ENCODE data around the gene RERE. TPM values are rescaled to one million over a fixed set of nuclear protein-coding genes. Genes with fewer than 3 reads are reported as not detected.
"Not testable (repeated sequence)": the region's sequence is repeated elsewhere in the genome, so short reads cannot be mapped to it uniquely, and the experiment has no call there.

The RERE gene
- total and polyA plus RNA-seq, 2 experiments from 2014 or later = 39.8 to 62.8 TPM

GRCh38 chr1:8728464-8728863, 89.0 kb downstream of the RERE start:
- Histone ChIP-seq H3K27ac (no peak overlapping the region), H3K9me3 (ENCODE audit: low read depth) (no peaks in the 10 kb centered on the region), H4K20me1 (ENCODE audit: insufficient read depth, poor library complexity, severe bottlenecking) (no peaks in the 10 kb centered on the region), H3K4me3 (no peak overlapping the region), H3K9me2 (replicated peaks; ENCODE audit: insufficient read depth) (no peaks in the 10 kb centered on the region), H3K79me2 (peaks cover 89% of the 10 kb centered on the region), H3K36me3 (replicated peaks; ENCODE audit: insufficient read depth, low read depth) (peaks cover 3% of the 10 kb centered on the region), H3K4me2 (no peak overlapping the region), H3K27me3 (no peaks in the 10 kb centered on the region), H3K4me1 (ENCODE audit: insufficient read depth) (peaks cover 2% of the 10 kb centered on the region), H2AFZ (no peak overlapping the region)
- no peak for DNase-seq (ENCODE audit: low spot score)
- TF ChIP-seq, protein P1, sequence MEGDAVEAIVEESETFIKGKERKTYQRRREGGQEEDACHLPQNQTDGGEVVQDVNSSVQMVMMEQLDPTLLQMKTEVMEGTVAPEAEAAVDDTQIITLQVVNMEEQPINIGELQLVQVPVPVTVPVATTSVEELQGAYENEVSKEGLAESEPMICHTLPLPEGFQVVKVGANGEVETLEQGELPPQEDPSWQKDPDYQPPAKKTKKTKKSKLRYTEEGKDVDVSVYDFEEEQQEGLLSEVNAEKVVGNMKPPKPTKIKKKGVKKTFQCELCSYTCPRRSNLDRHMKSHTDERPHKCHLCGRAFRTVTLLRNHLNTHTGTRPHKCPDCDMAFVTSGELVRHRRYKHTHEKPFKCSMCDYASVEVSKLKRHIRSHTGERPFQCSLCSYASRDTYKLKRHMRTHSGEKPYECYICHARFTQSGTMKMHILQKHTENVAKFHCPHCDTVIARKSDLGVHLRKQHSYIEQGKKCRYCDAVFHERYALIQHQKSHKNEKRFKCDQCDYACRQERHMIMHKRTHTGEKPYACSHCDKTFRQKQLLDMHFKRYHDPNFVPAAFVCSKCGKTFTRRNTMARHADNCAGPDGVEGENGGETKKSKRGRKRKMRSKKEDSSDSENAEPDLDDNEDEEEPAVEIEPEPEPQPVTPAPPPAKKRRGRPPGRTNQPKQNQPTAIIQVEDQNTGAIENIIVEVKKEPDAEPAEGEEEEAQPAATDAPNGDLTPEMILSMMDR (IDR thresholded peaks at IDR 0.05; ENCODE audit: poor library complexity) = no peak
- TF ChIP-seq EZH2phosphoT487 (IDR thresholded peaks at IDR 0.05; ENCODE audit: low read depth, severe bottlenecking, unreplicated experiment) = no peak
- TF ChIP-seq EZH2 (IDR thresholded peaks at IDR 0.05; ENCODE audit: borderline replicate concordance) = no peak
- 84% methylated on average over 3 of the region's 3 CpGs for WGBS (ENCODE audit: low lambda C conversion rate, missing lambda C conversion rate)

- Histone ChIP-seq H2AFZ (no peak overlapping the region), H3K9me2 (replicated peaks; ENCODE audit: insufficient read depth) (no peaks in the 10 kb centered on the region), H4K20me1 (ENCODE audit: insufficient read depth, poor library complexity, severe bottlenecking) (no peaks in the 10 kb centered on the region), H3K9me3 (ENCODE audit: low read depth) (no peaks in the 10 kb centered on the region), H3K4me3 (no peak overlapping the region), H3K36me3 (replicated peaks; ENCODE audit: insufficient read depth, low read depth) (peaks cover 3% of the 10 kb centered on the region), H3K27me3 (no peaks in the 10 kb centered on the region), H3K27ac (no peak overlapping the region), H3K4me1 (ENCODE audit: insufficient read depth) (peaks cover 7% of the 10 kb centered on the region), H3K79me2 (peaks cover 86% of the 10 kb centered on the region), H3K4me2 (no peak overlapping the region)
- 75% methylated on average over 4 of the region's 4 CpGs for WGBS (ENCODE audit: low lambda C conversion rate, missing lambda C conversion rate)
- TF ChIP-seq, protein P1 (IDR thresholded peaks at IDR 0.05; ENCODE audit: poor library complexity) = no peak
- TF ChIP-seq EZH2 (IDR thresholded peaks at IDR 0.05; ENCODE audit: borderline replicate concordance) (no peak), EZH2phosphoT487 (IDR thresholded peaks at IDR 0.05; ENCODE audit: low read depth, severe bottlenecking, unreplicated experiment) (no peak)
- DNase-seq (ENCODE audit: low spot score) = no peak
Observed at GRCh38 chr1:8727809-8728213, 89.6 kb downstream of the RERE start.

- not testable (repeated sequence) for H3K36me3 ChIP-seq (replicated peaks; ENCODE audit: insufficient read depth, low read depth); H3K4me3 ChIP-seq; H3K27me3 ChIP-seq; H3K9me2 ChIP-seq (replicated peaks; ENCODE audit: insufficient read depth); H2AFZ ChIP-seq; DNase-seq (ENCODE audit: low spot score); H3K4me1 ChIP-seq (ENCODE audit: insufficient read depth); H3K4me2 ChIP-seq; H4K20me1 ChIP-seq (ENCODE audit: insufficient read depth, poor library complexity, severe bottlenecking); H3K27ac ChIP-seq; H3K9me3 ChIP-seq (ENCODE audit: low read depth)
- peaks cover 88% of the 10 kb centered on the region for H3K79me2 ChIP-seq
- WGBS (ENCODE audit: low lambda C conversion rate, missing lambda C conversion rate) = 97% methylated on average over 14 of the region's 14 CpGs
Observed at GRCh38 chr1:8727316-8727715, 90.1 kb downstream of the RERE start.

- H3K9me3 ChIP-seq (ENCODE audit: low read depth); H3K4me3 ChIP-seq; H2AFZ ChIP-seq; H3K4me2 ChIP-seq; H4K20me1 ChIP-seq (ENCODE audit: insufficient read depth, poor library complexity, severe bottlenecking); H3K27me3 ChIP-seq; H3K9me2 ChIP-seq (replicated peaks; ENCODE audit: insufficient read depth); H3K27ac ChIP-seq; DNase-seq (ENCODE audit: low spot score); H3K36me3 ChIP-seq (replicated peaks; ENCODE audit: insufficient read depth, low read depth): not testable (repeated sequence)
- Histone ChIP-seq H3K4me1 (ENCODE audit: insufficient read depth) (peaks cover 12% of the 10 kb centered on the region), H3K79me2 (peaks cover 88% of the 10 kb centered on the region)
- 69% methylated on average over 7 of the region's 7 CpGs for WGBS (ENCODE audit: low lambda C conversion rate, missing lambda C conversion rate)
Observed at GRCh38 chr1:8726801-8727186, 90.6 kb downstream of the RERE start.

Measured in hepatocyte (in vitro differentiated cells).